PC-9 (cell line): ENCODE results near the gene SEPTIN11. TPM values are rescaled to one million over a fixed set of nuclear protein-coding genes. Genes with fewer than 3 reads are reported as not detected.

Experiments
- BruUV-seq: library from RNA; stranded (reverse); fragments of 400-500 nt; replicated peaks from 2 replicates; lab custom pipeline; 2021; lab: Mats Ljungman, UMichigan
- CTCF ChIA-PET: fragments of 300-600 bp; sonication (Branson Sonifier 250); formaldehyde crosslinking; loops from one replicate; lab custom pipeline; 2022; ENCODE audit warnings: antibody characterized with exemption; lab: Charles Lee
- POLR2A ChIA-PET: fragments of 300-600 bp; sonication (Branson Sonifier 250); formaldehyde crosslinking; loops from one replicate; lab custom pipeline; 2022; ENCODE audit warnings: antibody characterized with exemption; ENCODE audit not compliant: unreplicated experiment; lab: Charles Lee
- DNase-seq, 2 experiments: peaks; one replicate each; pipeline versions ENCODE4 v3.0.0 to v3.0.0-alpha.2; 2015 to 2022; ENCODE audit warnings: mixed read lengths in 1 of 2
- H2AFZ ChIP-seq: fragments of 200-600 bp; sonication (generic); 2 replicates; pipeline ENCODE4 v1.8.1; 2017; ENCODE audit warnings: antibody characterized with exemption
- H3F3A ChIP-seq: fragments of 200-600 bp; sonication (generic); 2 replicates; pipeline ENCODE4 v1.8.1; 2017; ENCODE audit warnings: antibody characterized with exemption, mild to moderate bottlenecking, low read depth; ENCODE audit not compliant: insufficient read depth
- H3K27ac ChIP-seq: fragments of 200-600 bp; sonication (generic); 2 replicates; pipeline ENCODE4 v1.6.1; 2016; ENCODE audit warnings: mixed run types
- H3K27me3 ChIP-seq: fragments of 200-600 bp; sonication (generic); 2 replicates; pipeline ENCODE4 v1.6.1; 2016; ENCODE audit warnings: low read depth, mixed run types; ENCODE audit not compliant: insufficient read depth
- H3K36me3 ChIP-seq: fragments of 200-600 bp; sonication (generic); 2 replicates; pipeline ENCODE4 v1.6.1; 2016; ENCODE audit warnings: low read depth, mixed run types
- H3K4me1 ChIP-seq: fragments of 200-600 bp; sonication (generic); replicated peaks from 2 replicates; pipeline ENCODE4 v1.6.1; 2016; ENCODE audit warnings: mixed run types; ENCODE audit not compliant: insufficient read depth
- H3K4me2 ChIP-seq: fragments of 200-600 bp; sonication (generic); 2 replicates; pipeline ENCODE4 v1.6.1; 2017; ENCODE audit warnings: mixed run types
- H3K4me3 ChIP-seq: fragments of 200-600 bp; sonication (generic); 2 replicates; pipeline ENCODE4 v1.6.1; 2016; ENCODE audit warnings: mixed run types
- H3K79me2 ChIP-seq: fragments of 200-600 bp; sonication (generic); 2 replicates; pipeline ENCODE4 v1.6.1; 2017; ENCODE audit warnings: low read depth, mixed run types
- H3K9me2 ChIP-seq: fragments of 200-600 bp; sonication (generic); 2 replicates; pipeline ENCODE4 v1.8.1; 2017; ENCODE audit warnings: mild to moderate bottlenecking; ENCODE audit not compliant: insufficient read depth
- H3K9me3 ChIP-seq: fragments of 200-600 bp; sonication (generic); 2 replicates; pipeline ENCODE4 v1.8.1; 2016; ENCODE audit warnings: low read depth; ENCODE audit not compliant: insufficient read depth
- H4K20me1 ChIP-seq: fragments of 200-600 bp; sonication (generic); 2 replicates; pipeline ENCODE4 v1.8.1; 2017; ENCODE audit not compliant: insufficient read depth
- CTCF ChIP-seq: fragments of 200-600 bp; sonication (generic); conservative IDR thresholded peaks from 2 replicates; pipeline ENCODE4 v1.6.1; 2017; ENCODE audit warnings: mixed run types, antibody characterized with exemption, mild to moderate bottlenecking, moderate library complexity
- EZH2 ChIP-seq: fragments of 200-600 bp; sonication (generic); IDR thresholded peaks from 2 replicates; pipeline ENCODE4 v1.8.0; 2017; ENCODE audit warnings: antibody characterized with exemption, low read depth
- intact Hi-C: fragments of 100-400 bp; cut with micrococcal nuclease; formaldehyde crosslinking; loops from one replicate; pipeline ENCODE4 v1.10.0; 2022; ENCODE audit not compliant: unreplicated experiment
- total RNA-seq: library from RNA; stranded (reverse); gene quantifications from 2 replicates; pipeline ENCODE4 v1.2.3, GENCODE V29; 2021

Gene SEPTIN11
- total RNA-seq, 1 experiment from 2014 or later, result 48.1 TPM

- H2AFZ ChIP-seq, result no peak overlapping the region
- no TSS peak for BruUV-seq
- DNase-seq, result no peak
- TF ChIP-seq EZH2 (no peak), CTCF (no peak)
- H3K4me2 ChIP-seq, result no peak overlapping the region
- ChIA-PET POLR2A (no interaction called here), CTCF (no interaction called here)
- H3K9me2 ChIP-seq, result no peaks in the 10 kb centered on the region
- no peaks in the 10 kb centered on the region for H3K4me1 ChIP-seq
- H4K20me1 ChIP-seq, result no peaks in the 10 kb centered on the region
- no peaks in the 10 kb centered on the region for H3K36me3 ChIP-seq
- H3K9me3 ChIP-seq, result no peaks in the 10 kb centered on the region
- no peak overlapping the region for H3K4me3 ChIP-seq
- no peaks in the 10 kb centered on the region for H3K27me3 ChIP-seq
- no peaks in the 10 kb centered on the region for H3F3A ChIP-seq
- intact Hi-C loops, result no loop called here
- H3K27ac ChIP-seq, result no peak overlapping the region
- no peaks in the 10 kb centered on the region for H3K79me2 ChIP-seq
These were observed 44.8 kb upstream of the SEPTIN11 start for GRCh38 chr4:76904646-76905190.

- no peaks in the 10 kb centered on the region for H3K79me2 ChIP-seq
- H3K9me3 ChIP-seq, result no peaks in the 10 kb centered on the region
- no TSS peak for BruUV-seq
- H3K4me2 ChIP-seq, result no peak overlapping the region
- no peaks in the 10 kb centered on the region for H4K20me1 ChIP-seq
- no peaks in the 10 kb centered on the region for H3K27me3 ChIP-seq
- no peak overlapping the region for H2AFZ ChIP-seq
- no peak for TF ChIP-seq CTCF
- TF ChIP-seq EZH2, result no peak
- H3K27ac ChIP-seq, result no peak overlapping the region
- no peak overlapping the region for H3K4me3 ChIP-seq
- no peak for DNase-seq
- intact Hi-C loops, result no loop called here
- H3K4me1 ChIP-seq, result no peaks in the 10 kb centered on the region
- H3K36me3 ChIP-seq, result no peaks in the 10 kb centered on the region
- H3F3A ChIP-seq, result no peaks in the 10 kb centered on the region
- no peaks in the 10 kb centered on the region for H3K9me2 ChIP-seq
- ChIA-PET CTCF (no interaction called here), POLR2A (no interaction called here)
These were observed 44.0 kb upstream of the SEPTIN11 start for GRCh38 chr4:76905521-76905920.

GRCh38 chr4:76909711-76910110 is 39.8 kb upstream of the SEPTIN11 start:
- no peaks in the 10 kb centered on the region for H3K27me3 ChIP-seq
- BruUV-seq, result no TSS peak
- POLR2A ChIA-PET, result no interaction called here

More at GRCh38 chr4:76909711-76910110, 39.8 kb upstream of the SEPTIN11 start:
- no peak overlapping the region for H3K4me2 ChIP-seq
- TF ChIP-seq EZH2 (no peak), CTCF (no peak)
- no peaks in the 10 kb centered on the region for H3K9me2 ChIP-seq
- CTCF ChIA-PET, result no interaction called here
- H2AFZ ChIP-seq, result no peak overlapping the region
- intact Hi-C loops, result no loop called here
- H3K27ac ChIP-seq, result no peak overlapping the region
- H3F3A ChIP-seq, result no peaks in the 10 kb centered on the region
- H3K9me3 ChIP-seq, result no peaks in the 10 kb centered on the region
- H3K4me1 ChIP-seq, result no peaks in the 10 kb centered on the region
- no peaks in the 10 kb centered on the region for H4K20me1 ChIP-seq
- H3K4me3 ChIP-seq, result no peak overlapping the region
- no peaks in the 10 kb centered on the region for H3K36me3 ChIP-seq
- no peaks in the 10 kb centered on the region for H3K79me2 ChIP-seq
- DNase-seq, result no peak
